ENCODE results near the gene CTDP1.
A peak's percentile ranks its signal among the peaks of the same experiment; 100 is the strongest.

Gene CTDP1

DNA sequence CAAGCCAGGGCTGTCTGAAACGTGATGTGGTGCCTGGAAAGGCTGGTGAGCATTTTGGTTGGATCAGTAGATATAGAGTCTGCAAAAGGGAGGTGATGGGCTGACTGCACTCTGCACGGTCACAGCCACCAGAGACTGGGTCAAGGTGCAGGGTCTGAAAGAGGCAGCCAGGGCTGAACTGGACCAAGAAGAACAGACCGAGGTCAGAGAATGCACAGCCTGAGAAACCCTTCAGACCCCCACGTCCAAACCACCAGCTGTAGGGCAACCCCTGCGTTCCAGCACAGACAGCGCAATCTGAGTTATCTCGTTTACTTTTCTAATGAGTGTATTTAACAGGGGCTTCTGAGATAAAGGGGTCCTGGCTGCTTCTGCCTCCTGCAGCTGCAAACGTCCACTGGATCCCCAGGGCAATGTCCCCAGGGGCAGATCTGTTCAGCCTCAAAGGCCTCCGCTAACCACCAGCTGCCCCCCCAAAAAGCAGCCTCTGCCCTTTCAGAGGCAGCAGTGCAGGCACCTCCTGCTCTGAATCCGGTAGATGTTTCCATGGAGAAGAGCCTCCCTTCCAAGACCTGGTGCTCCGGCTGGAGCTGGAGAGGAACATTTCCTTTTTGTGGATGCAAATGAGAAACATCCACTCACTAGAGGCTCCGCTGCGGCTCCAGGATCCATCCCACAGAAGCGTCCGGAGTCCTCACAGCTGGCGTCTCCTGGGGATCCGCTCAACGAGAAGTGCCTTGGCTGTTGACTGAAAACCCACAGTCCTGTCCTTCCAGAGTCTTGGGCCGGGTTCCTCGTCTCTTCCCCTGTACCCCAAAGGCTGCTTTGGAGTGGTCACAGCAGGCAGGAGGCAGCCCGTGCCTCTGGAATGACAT, 117.2 kb downstream of the CTDP1 start:
- no peak for DNase-seq (ENCODE audit: low read depth in 2 of 2)

DNA sequence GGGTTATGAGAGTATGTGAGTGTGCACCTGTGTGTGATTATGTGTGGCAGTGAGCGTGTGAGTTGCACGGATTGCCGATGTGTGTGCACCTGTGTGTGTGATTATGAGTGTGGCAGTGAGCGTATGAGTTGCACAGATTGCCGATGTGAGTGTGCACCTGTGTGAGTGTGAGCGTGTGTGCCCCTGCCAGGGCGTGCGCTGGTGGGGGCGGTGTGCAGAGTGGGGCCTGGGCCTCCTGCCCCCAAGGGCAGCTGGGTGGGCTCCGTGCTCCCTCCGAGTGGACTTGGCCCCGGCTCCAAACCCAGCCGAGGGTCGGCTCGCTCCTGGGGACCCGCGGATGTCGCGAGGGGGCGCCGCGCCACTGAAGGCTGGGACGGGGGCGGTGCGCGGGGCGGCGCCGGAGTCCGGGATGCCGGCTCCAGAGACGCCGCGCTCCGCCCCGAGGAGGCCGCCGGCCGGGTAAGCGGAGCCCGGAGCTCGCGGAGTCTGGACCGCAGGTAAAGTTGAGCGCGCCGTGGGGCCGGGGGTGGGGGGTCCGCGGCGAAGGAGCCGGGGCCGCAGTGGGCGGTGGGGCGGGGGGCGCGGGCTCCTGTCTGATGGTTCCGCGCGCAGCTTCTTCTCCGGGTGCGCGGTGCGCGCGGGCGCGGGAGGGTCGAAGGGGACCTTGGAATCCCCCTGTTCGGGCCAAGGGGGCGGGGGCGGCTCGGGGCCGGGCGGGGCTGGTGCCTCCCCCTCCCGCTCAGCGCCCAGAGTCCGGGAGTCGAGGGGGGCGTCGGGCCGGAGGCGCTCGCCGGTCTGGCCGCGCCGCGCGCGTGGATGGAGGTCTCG, 118.1 kb downstream of the CTDP1 start, which contains the start of gene KCNG2:
TSS of gene KCNG2 (plus strand) at position 421 of the 828 bp plus-strand sequence. CDS start 65,730 bp downstream, outside the sequence.
- peak in 1 of 2 donors; percentile 16 for DNase-seq (ENCODE audit: low read depth in 2 of 2)

DNA sequence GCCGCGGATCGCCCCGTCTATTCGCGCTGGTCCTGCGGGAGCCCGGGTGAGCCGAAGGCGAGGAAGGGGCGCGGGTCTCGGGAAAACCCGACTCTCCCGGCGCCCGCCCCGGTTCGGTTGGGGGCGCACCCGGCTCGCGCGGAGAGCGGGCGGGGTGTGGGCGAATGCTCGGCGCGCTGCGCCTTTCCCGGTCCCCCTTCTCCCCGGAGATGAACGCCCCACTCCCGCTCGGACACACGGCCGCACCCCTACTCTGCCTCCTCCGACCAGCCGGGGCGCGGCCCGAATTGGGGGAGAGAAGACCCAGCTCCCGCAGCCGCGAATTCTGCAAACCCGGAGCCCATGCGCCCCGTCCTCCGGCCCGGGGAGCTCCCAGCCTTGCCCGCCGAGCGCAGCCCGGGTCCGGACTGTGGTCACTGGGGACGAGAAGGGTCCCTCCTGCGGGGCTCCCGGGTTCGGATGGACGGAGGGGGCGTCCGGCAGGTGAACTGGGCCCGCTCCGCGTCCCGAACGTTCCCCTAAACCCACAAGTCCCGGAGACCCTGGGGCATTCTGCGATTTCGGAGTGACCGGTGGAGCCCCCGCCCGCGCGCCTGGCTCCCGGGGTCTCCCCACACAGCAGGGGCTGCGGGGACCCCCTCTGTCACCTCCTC, 118.9 kb downstream of the CTDP1 start:
- no peak for DNase-seq (ENCODE audit: low read depth in 2 of 2)

DNA sequence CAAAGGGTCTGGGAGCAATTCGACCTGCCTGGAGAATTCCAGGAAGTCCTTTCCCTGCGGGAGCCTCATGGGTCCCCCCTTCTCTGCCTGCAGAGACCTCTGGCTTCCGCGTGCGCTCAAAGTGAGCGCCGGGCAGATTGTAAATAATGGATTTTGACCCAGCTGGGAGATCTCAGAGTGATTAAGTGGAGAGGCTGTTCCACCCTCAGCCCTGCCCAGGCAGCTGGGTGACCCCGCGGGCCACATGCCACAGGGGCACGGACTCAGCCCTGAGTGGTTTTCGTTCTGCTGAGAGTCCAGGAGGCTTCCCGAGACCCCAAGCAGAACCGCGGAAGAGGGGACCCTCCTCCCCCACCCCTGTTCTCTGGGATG, 119.4 kb downstream of the CTDP1 start:
- no peak for DNase-seq (ENCODE audit: low read depth in 2 of 2)

DNA sequence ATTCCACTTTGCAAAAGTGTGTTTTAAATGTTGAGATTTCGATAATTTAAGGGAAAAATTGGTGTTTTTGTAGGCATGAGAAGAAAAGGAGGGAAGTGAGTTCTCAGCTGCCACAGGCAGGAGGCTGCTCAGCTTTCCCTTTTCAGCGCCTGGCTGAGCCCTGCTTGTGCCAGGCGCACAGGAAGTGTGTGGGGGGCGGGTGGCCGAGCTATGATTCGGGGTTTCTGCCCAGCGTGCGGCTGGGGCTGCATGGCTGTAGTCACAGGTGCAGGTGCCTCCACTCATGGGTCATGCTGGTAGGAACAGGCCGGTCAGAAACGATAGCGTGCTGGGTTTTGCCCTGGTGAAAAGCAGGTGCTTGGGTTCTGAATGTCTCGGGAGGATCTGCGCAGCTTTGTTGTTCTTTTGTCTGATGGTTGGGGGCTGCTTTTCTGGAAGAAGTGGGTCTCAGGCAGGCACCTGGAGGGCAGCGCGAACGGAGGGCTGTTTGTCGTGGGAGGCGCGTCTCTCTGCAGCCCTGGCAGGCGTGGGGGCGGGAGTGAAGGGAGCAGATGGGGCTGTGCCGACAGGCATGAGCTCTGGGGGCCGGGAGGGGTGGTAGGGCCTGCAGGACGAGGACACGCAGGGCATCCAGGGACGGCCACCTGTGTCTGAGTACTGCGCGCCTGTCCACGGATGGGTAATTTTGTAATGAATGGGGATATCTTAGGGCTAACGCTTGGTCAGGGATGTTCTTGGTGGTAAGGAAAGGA, 120.2 kb downstream of the CTDP1 start:
- no peak for DNase-seq (ENCODE audit: low read depth in 2 of 2)

DNA sequence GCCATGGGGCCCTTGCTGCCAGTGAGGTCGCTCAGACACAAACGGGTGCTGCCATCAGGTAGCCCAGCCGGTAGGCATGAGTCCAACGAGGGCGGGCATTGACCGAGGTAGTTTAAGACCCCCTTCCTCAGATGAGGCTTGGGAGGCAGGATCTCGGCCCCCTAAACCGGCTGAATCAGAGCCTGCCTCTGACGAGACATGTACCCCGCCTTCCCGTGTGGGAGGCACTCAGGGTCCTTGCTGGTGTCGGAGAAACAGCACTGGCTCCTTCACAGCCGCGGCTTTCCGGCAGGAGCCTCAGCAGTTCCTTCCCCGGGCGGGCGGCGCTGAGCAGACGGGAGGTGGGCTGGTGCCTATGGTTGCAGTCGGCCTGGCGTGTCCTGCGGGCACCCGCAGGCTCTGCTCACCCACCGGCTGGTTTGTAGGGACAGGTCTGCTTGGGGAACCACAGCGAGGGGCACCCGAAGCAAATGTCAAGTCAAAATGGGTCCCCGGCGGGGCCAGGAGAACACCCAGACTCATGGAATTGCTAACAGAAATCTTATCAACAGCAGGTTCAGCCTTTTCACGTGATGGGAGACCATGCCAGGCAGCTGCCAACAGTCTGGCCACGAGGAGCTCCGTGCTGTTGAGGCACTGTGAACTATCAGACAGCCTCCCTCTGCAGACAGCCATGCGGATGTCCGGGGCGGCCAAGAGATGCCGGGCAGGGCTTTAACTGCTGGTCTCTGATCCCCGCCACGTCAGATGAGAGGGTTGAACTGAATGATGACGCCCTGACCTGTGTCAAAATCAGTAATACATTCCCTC, 121.0 kb downstream of the CTDP1 start:
- DNase-seq (ENCODE audit: low read depth in 2 of 2): no peak

DNA sequence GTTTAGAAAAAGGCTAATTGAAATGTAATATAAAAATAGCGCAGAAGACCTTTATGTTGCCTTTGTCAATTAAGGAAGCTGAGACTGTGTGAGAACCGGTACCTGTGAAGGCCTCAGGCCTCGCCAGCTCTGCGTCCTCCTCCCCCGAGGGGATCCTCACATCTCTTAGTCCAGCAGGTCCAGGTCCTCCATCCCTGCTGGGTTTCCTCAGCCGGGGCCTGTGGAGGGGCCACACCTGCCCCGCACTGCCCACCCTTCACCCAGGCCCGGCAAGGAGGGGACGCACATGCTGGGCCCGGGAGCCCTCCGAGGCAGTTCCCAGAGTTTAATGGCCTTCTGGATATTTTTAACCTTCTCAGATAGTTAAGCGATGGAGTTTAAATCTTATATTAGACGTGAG, 121.6 kb downstream of the CTDP1 start:
- no peak for DNase-seq (ENCODE audit: low read depth in 2 of 2)

DNA sequence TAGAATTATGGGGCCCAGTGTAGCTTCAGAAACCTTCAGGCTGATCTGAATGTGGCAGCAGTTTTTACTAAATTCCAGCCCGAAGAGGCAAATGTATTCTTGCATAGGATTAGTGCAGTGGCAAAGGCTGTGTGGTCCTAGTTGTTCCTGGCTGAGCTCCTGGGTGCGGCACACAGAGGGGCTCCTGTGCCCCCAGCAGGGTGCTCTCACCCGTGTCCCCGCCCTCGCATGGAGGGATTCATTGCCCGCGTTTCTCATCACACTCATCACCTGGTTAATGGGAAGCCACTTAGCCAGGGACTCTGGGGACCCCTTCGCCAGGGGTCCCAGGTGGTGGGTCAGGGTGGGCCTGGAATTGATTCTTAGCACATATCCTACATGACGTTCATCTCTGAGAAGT, 122.0 kb downstream of the CTDP1 start:
- no peak for DNase-seq (ENCODE audit: low read depth in 2 of 2)

DNA sequence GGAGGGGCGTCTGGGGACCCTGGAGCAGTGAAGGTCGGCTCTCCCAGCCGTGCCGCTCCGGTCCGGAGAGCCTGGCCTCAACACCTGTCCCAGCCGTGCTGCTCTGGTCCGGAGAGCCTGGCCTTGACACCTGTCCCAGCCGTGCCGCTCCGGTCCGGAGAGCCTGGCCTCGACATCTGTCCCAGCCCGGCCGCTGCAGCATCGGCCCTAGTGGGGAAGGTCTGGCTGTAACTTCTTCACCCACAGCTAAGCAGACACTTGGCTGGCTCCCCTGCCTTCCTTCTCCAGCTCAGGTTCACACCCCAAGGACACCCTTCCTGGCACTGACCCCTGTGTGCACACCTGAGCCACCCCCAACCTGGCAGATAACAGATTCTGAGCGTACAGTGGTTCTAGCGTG, 122.7 kb downstream of the CTDP1 start:
- no peak for DNase-seq (ENCODE audit: low read depth in 2 of 2)

DNA sequence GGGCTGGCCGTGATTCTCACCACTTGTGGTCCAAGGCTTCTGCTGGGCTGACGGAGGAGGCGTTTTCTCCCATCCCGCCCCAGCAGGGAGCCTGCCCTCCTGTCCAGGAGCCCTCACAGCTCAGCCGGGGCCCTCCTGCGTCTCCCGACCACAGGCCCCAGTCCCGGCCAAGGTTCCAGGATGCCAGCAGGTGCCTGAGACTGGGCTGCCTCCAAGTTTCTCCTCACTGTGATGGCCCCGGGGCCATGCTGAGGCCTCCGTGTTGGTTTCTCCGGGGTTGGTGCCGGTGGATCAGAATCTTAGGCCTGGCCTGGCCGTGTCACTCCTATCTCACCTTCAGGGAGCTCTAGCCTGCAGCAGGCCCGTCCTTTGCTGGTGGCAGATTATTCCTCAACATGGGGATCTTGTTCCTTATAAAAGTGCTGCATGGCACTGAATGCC, 124.0 kb downstream of the CTDP1 start:
- no peak for DNase-seq (ENCODE audit: low read depth in 2 of 2)
